Fibroblast of lung (primary cell): ENCODE results near the gene THSD7A. TPM values are rescaled to one million over a fixed set of nuclear protein-coding genes. Genes with fewer than 3 reads are reported as not detected.

Experiments
- DNase-seq, 2 donors: peaks; one replicate each; pipeline versions ENCODE4 v3.0.0 to v3.0.0-alpha.2; 2010; ENCODE audit warnings: low read depth in 2 of 2
- H2AFZ ChIP-seq: 2 replicates; pipeline ENCODE4 v1.5.1; 2012; ENCODE audit warnings: low read length, control low read depth, inconsistent platforms
- H3K27ac ChIP-seq: 2 replicates; pipeline ENCODE4 v1.5.1; 2011; ENCODE audit warnings: low read length, control low read depth; ENCODE audit not compliant: insufficient read depth
- H3K27me3 ChIP-seq: 2 replicates; pipeline ENCODE4 v1.5.1; 2011; ENCODE audit warnings: mild to moderate bottlenecking, low read length; ENCODE audit not compliant: control insufficient read depth, insufficient read depth
- H3K36me3 ChIP-seq: 2 replicates; pipeline ENCODE4 v1.5.1; 2011; ENCODE audit warnings: low read length; ENCODE audit not compliant: control insufficient read depth, insufficient read depth
- H3K4me1 ChIP-seq: 2 replicates; pipeline ENCODE4 v1.5.1; 2011; ENCODE audit warnings: low read length; ENCODE audit not compliant: control insufficient read depth, insufficient read depth; ENCODE audit errors: extremely low read depth
- H3K4me2 ChIP-seq: 2 replicates; pipeline ENCODE4 v1.5.1; 2011; ENCODE audit warnings: low read length, control low read depth; ENCODE audit not compliant: insufficient read depth; ENCODE audit errors: extremely low read depth
- H3K4me3 ChIP-seq, 4 experiments: fragments of 200-600 bp in 1 of 4; sonication (generic) in 1 of 4; replicated peaks in 1 of 4; 2 replicates each; pipeline ENCODE4 v1.5.1; 2011 to 2016; ENCODE audit warnings: low read length in 4 of 4, low read depth in 3 of 4, mild to moderate bottlenecking in 3 of 4, control low read depth in 2 of 4, inconsistent platforms in 1 of 4, mixed read lengths in 1 of 4; ENCODE audit not compliant: insufficient read depth in 1 of 4; ENCODE audit errors: control extremely low read depth in 1 of 4
- H3K79me2 ChIP-seq: 2 replicates; pipeline ENCODE4 v1.5.1; 2012; ENCODE audit warnings: mild to moderate bottlenecking, low read length, inconsistent platforms; ENCODE audit not compliant: control insufficient read depth, insufficient read depth
- H3K9ac ChIP-seq: 2 replicates; pipeline ENCODE4 v1.5.1; 2011; ENCODE audit warnings: mild to moderate bottlenecking, low read length, control low read depth; ENCODE audit not compliant: insufficient read depth
- H3K9me3 ChIP-seq: 2 replicates; pipeline ENCODE4 v1.5.1; 2012; ENCODE audit warnings: low read depth, low read length; ENCODE audit not compliant: control insufficient read depth, insufficient read depth
- H4K20me1 ChIP-seq: 2 replicates; pipeline ENCODE4 v1.5.1; 2011; ENCODE audit warnings: low read length; ENCODE audit not compliant: control insufficient read depth, insufficient read depth; ENCODE audit errors: extremely low read depth
- EZH2 ChIP-seq: IDR thresholded peaks from 2 replicates; pipeline ENCODE4 v1.5.1; 2012; ENCODE audit warnings: low read length, control low read depth, mild to moderate bottlenecking; ENCODE audit errors: missing control alignments
- polyA plus RNA-seq, 2 donors: library from polyadenylated mRNA; depleted of rRNA in 1 of 2; stranded (reverse) in 1 of 2; unstranded in 1 of 2; fragments of >200 nt; gene quantifications; 2 replicates each; pipeline ENCODE4 v1.2.1, GENCODE V29; 2011 to 2012; ENCODE audit warnings: missing spikeins in 1 of 2
- total RNA-seq: library from RNA; depleted of rRNA; stranded (reverse); fragments of >200 nt; gene quantifications from 2 replicates; pipeline ENCODE4 v1.2.1, GENCODE V29; 2014
- TF ChIP-seq, protein P1 (sequence below), 2 donors: IDR thresholded peaks in 1 of 2; conservative IDR thresholded peaks in 1 of 2; 1 replicate in 1 of 2; 2 replicates in 1 of 2; pipeline ENCODE4 v1.5.1; 2011 to 2012; ENCODE audit warnings: low read length in 2 of 2, control low read depth in 1 of 2, inconsistent platforms in 1 of 2, low read depth in 1 of 2, mild to moderate bottlenecking in 1 of 2

Gene THSD7A
- total and polyA plus RNA-seq, 2 donors (not counting 1 experiment from before 2014, with no cell fraction given) = 0.02 to 0.83 TPM

DNA sequence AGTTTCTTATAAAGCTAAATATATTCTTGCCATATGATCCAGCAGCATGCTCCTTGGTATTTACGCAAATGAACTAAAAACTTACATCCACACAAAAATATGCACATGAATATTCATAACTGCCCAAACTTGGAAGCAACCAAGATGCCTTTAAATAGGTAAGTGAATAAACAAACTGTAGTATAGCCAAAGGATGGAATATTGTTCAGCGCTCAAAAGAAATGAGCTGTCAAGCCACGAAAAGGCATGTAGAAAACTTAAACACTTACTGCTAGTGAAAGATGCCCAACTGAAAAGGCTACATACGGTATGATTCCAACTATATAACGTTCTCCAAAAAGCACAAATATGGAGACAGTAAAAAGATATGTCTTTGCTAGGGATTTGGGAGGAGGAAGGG lies 12.7 kb downstream of the THSD7A start:
- Histone ChIP-seq H3K36me3 (no peaks in the 10 kb centered on the region), H4K20me1 (no peaks in the 10 kb centered on the region), H2AFZ (no peak overlapping the region), H3K9ac (no peak overlapping the region), H3K27ac (no peak overlapping the region), H3K9me3 (no peaks in the 10 kb centered on the region), H3K4me3 (no peak overlapping the region), H3K27me3 (no peaks in the 10 kb centered on the region), H3K4me1 (no peaks in the 10 kb centered on the region), H3K79me2 (no peaks in the 10 kb centered on the region), H3K4me2 (no peak overlapping the region)
- DNase-seq = no peak
- no peak for TF ChIP-seq EZH2
- TF ChIP-seq, protein P1, sequence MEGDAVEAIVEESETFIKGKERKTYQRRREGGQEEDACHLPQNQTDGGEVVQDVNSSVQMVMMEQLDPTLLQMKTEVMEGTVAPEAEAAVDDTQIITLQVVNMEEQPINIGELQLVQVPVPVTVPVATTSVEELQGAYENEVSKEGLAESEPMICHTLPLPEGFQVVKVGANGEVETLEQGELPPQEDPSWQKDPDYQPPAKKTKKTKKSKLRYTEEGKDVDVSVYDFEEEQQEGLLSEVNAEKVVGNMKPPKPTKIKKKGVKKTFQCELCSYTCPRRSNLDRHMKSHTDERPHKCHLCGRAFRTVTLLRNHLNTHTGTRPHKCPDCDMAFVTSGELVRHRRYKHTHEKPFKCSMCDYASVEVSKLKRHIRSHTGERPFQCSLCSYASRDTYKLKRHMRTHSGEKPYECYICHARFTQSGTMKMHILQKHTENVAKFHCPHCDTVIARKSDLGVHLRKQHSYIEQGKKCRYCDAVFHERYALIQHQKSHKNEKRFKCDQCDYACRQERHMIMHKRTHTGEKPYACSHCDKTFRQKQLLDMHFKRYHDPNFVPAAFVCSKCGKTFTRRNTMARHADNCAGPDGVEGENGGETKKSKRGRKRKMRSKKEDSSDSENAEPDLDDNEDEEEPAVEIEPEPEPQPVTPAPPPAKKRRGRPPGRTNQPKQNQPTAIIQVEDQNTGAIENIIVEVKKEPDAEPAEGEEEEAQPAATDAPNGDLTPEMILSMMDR (conservative IDR thresholded peaks at IDR 0.05 in 1 of 2, IDR thresholded peaks at IDR 0.05 in 1 of 2; ENCODE audit: low read depth in 1 of 2, low read length in 2 of 2) = no peak

DNA sequence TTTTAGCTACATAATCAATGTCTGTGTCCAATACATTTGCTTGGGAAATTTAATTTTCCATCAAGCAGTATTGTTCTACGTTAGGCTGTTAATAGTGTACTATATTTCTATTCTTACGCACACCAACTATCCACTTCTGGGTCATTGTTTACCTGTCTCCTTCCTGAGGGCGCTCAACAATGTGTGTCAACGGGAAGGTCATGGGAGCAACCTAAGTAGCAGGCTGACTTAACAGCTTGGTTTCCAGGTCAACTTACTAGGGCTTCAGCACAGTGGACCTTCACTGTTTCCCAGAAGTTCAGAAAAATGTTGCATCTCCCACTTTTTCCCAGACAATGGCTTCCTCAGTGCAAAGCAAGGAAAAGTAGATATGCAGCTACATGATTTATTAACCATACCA lies 13.7 kb downstream of the THSD7A start:
- no peaks in the 10 kb centered on the region for H3K36me3 ChIP-seq
- H3K4me2 ChIP-seq = no peak overlapping the region
- H3K27me3 ChIP-seq = no peaks in the 10 kb centered on the region
- no peak overlapping the region for H3K9ac ChIP-seq
- no peaks in the 10 kb centered on the region for H3K4me1 ChIP-seq
- TF ChIP-seq, protein P1 (conservative IDR thresholded peaks at IDR 0.05 in 1 of 2, IDR thresholded peaks at IDR 0.05 in 1 of 2; ENCODE audit: low read depth in 1 of 2, low read length in 2 of 2) = no peak
- TF ChIP-seq EZH2 = no peak
- no peak for DNase-seq
- H3K9me3 ChIP-seq = no peaks in the 10 kb centered on the region
- H3K79me2 ChIP-seq = no peaks in the 10 kb centered on the region
- H4K20me1 ChIP-seq = no peaks in the 10 kb centered on the region
- H2AFZ ChIP-seq = no peak overlapping the region
- no peak overlapping the region for H3K27ac ChIP-seq
- H3K4me3 ChIP-seq = no peak overlapping the region

DNA sequence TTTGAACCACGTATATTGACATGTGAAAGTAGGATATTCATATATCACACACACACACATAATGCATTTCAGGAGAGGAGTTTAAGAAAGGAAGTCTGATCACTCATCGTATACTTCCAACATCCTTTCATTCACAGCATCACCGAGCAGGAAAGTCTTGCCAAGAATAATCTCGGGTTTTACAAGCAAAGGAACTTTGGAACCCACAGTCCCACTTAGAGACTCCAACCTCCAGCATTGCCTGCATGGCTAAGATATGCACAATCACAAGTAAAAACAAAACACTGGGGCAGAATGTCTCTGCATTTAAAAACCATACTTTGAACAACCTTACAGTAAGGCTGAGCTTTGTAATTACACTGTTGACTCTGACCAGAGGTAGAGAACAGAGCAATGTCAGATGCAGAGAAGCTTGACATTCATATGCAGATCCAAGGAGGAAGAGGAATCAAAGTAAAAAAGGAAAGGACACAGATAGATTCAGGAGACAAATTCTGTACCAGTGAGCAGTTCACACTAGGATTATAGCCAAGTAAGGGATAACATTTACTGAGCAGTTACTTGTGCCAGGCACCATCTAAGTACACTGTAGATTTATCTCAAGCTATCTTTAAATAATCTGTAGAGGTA lies 14.8 kb downstream of the THSD7A start:
- TF ChIP-seq EZH2 = no peak
- TF ChIP-seq, protein P1 (conservative IDR thresholded peaks at IDR 0.05 in 1 of 2, IDR thresholded peaks at IDR 0.05 in 1 of 2; ENCODE audit: low read depth in 1 of 2, low read length in 2 of 2) = no peak
- Histone ChIP-seq H3K27ac (no peak overlapping the region), H2AFZ (no peak overlapping the region), H3K4me2 (no peak overlapping the region), H3K9ac (no peak overlapping the region), H3K79me2 (no peaks in the 10 kb centered on the region), H3K4me3 (no peak overlapping the region), H3K27me3 (no peaks in the 10 kb centered on the region), H3K9me3 (no peaks in the 10 kb centered on the region), H3K36me3 (no peaks in the 10 kb centered on the region), H4K20me1 (no peaks in the 10 kb centered on the region), H3K4me1 (no peaks in the 10 kb centered on the region)
- DNase-seq = peak; percentile 42 to 59
